Middle frontal gyrus (tissue), 1 donor: Measurements from ENCODE around the gene KIF17.
"Not testable (repeated sequence)": the region's sequence is repeated elsewhere in the genome, so short reads cannot be mapped to it uniquely, and the experiment has no call there.

Source experiments
- DNase-seq: peaks from one replicate; pipeline ENCODE4 v3.0.0-alpha.2; 2015; ENCODE audit warnings: low spot score; ENCODE audit errors: extremely low spot score

KIF17 gene

GRCh38 chr1:20691872-20692271 lies 25.9 kb downstream of the KIF17 start:
- DNase-seq, result no peak

GRCh38 chr1:20689645-20690056 lies 28.2 kb downstream of the KIF17 start:
- no peak for DNase-seq

- DNase-seq, result no peak
These were observed 30.7 kb downstream of the KIF17 start for GRCh38 chr1:20686883-20687725.

- no peak for DNase-seq
These were observed 32.1 kb downstream of the KIF17 start for GRCh38 chr1:20685741-20686140.

- peak; percentile 44 for DNase-seq
These were observed 32.6 kb downstream of the KIF17 start for GRCh38 chr1:20685099-20685662.

GRCh38 chr1:20684651-20685050 lies 33.2 kb downstream of the KIF17 start:
- no peak for DNase-seq

GRCh38 chr1:20684050-20684620 lies 33.7 kb downstream of the KIF17 start:
- DNase-seq, result no peak

- DNase-seq, result no peak
These were observed 34.2 kb downstream of the KIF17 start for GRCh38 chr1:20683614-20684013.

- DNase-seq, result peak; percentile 42
These were observed 35.1 kb downstream of the KIF17 start for GRCh38 chr1:20682571-20683236.

GRCh38 chr1:20681999-20682398 lies 35.8 kb downstream of the KIF17 start:
- DNase-seq, result no peak

- no peak for DNase-seq
These were observed 37.5 kb downstream of the KIF17 start for GRCh38 chr1:20680269-20680668.

GRCh38 chr1:20678599-20678998 lies 39.2 kb downstream of the KIF17 start:
- no peak for DNase-seq

GRCh38 chr1:20673626-20674025 lies 44.2 kb downstream of the KIF17 start:
- DNase-seq, result not testable (repeated sequence)

GRCh38 chr1:20672265-20672632 lies 45.6 kb downstream of the KIF17 start:
- no peak for DNase-seq

GRCh38 chr1:20670936-20671335 lies 46.9 kb downstream of the KIF17 start:
- DNase-seq, result no peak

GRCh38 chr1:20668581-20668980 lies 49.2 kb downstream of the KIF17 start:
- no peak for DNase-seq

- DNase-seq, result no peak
These were observed 51.0 kb downstream of the KIF17 start for GRCh38 chr1:20666804-20667203.

- no peak for DNase-seq
These were observed 51.7 kb downstream of the KIF17 start for GRCh38 chr1:20666146-20666545.

GRCh38 chr1:20665726-20666125 lies 52.1 kb downstream of the KIF17 start:
- no peak for DNase-seq

GRCh38 chr1:20663969-20664715 lies 53.7 kb downstream of the KIF17 start:
- DNase-seq, result no peak

GRCh38 chr1:20663365-20663764 lies 54.4 kb downstream of the KIF17 start:
- DNase-seq, result no peak

GRCh38 chr1:20662110-20662475 lies 55.7 kb downstream of the KIF17 start:
- no peak for DNase-seq
